Stimulated activated CD4-positive, alpha-beta T cell treated with anti-CD3 and anti-CD28 coated beads, Interleukin-2, amount 100 ng/mL, for 24 hours (primary cell): ENCODE results near the gene GUCY1A2.
"Not testable (repeated sequence)": the region's sequence is repeated elsewhere in the genome, so short reads cannot be mapped to it uniquely, and the experiment has no call there.

Source experiments
- DNase-seq, 2 donors: peaks; one replicate each; pipeline ENCODE4 v3.0.0-alpha.2; 2020

The GUCY1A2 gene, protein sequence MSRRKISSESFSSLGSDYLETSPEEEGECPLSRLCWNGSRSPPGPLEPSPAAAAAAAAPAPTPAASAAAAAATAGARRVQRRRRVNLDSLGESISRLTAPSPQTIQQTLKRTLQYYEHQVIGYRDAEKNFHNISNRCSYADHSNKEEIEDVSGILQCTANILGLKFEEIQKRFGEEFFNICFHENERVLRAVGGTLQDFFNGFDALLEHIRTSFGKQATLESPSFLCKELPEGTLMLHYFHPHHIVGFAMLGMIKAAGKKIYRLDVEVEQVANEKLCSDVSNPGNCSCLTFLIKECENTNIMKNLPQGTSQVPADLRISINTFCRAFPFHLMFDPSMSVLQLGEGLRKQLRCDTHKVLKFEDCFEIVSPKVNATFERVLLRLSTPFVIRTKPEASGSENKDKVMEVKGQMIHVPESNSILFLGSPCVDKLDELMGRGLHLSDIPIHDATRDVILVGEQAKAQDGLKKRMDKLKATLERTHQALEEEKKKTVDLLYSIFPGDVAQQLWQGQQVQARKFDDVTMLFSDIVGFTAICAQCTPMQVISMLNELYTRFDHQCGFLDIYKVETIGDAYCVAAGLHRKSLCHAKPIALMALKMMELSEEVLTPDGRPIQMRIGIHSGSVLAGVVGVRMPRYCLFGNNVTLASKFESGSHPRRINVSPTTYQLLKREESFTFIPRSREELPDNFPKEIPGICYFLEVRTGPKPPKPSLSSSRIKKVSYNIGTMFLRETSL

DNA sequence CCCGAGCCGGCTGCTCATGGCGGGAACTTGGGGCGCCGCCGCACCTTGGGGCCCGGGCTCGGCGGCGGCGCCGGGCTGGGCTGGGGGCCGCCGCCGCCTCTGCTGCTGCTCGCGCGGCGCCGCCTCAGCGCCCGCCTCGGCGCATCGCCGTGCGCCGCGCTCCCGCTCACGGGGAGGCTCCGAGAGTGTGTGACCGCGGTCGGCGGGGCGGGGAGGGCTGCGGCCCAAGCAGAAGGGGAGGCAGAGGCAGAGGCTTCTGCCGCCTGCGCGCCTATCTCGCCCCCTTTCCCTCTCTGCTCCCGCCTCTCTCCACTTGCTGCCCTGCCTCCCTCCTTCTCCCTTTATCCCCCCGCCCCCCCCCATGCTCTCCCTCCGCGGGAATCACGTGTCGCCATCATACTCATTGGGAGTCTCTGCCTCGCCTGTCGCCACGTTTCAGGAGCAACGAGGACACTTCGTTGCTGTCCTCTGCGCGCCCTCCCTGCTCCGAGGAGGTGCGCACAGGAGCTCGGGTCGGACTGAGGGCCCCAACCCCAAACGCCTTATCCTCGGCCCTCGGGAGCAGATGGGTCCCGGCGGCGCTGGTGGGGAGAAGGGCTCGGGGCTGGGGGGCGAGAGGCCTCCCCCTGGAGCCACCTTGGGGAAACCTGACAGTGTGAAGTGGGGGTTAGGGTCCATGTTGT lies at the start of gene GUCY1A2:
TSS of gene GUCY1A2 (minus strand) at position 258 of the 683 bp plus-strand sequence. CDS start 421 bp downstream, outside the sequence.
- peak in 1 of 2 donors; percentile 5 for DNase-seq

DNA sequence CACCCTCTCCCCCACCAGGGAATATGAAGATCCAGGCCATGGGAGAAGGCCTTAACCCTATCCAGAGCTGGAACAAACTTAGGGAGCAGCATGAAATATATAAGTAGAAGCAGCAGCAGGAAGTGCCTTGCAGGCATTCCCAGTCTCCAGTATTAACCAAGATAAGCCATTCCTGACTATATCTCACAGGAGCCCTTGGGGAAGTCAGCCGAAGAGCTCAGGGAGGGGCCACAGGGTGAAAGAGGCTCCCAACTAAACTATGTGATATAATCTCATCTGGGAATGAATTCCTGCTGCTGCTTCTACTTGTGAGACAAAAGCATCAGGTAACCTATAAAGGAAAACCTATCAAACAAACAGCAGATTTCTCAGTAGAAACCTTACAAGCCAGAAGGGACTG lies 36.1 kb upstream of the GUCY1A2 start:
- DNase-seq, result no peak

DNA sequence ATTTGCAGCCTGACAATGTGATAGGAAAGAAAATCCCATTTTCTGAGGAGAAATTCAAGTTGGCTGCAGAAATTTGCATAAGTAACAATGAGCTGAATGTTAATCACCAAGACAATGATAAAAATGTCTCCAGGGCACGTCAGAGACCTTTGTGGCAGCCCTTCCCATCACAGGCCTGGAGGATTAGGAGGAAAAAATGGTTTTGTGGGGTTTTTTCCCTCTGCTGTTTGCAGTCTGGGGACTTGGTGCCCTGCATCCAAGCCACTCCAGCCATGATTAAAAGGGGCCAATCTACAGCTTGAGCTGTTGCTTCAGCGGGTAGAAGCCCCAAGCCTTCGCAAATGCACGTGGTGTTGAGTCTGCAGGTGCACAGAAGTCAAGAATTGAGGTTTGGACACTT lies 33.1 kb upstream of the GUCY1A2 start:
- DNase-seq, result not testable (repeated sequence)

DNA sequence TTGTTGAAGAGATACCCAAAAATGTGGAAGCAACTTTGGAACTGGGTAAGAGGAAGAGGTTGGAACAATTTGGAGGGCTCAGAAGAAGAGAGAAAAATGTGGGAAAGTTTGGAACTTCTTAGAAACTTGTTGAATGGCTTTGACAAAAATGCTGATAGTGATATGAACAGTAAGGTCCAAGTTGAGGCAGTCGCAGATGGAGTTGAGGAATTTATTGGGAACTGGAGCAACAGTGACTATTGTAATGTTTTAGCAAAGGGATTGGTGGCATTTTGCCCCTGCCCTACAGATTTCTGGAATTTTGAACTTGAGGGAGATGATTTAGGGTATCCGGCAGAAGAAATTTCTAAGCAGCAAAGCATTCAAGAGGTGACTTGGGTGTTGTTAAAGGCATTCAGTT lies 32.6 kb upstream of the GUCY1A2 start:
- DNase-seq, result not testable (repeated sequence)

DNA sequence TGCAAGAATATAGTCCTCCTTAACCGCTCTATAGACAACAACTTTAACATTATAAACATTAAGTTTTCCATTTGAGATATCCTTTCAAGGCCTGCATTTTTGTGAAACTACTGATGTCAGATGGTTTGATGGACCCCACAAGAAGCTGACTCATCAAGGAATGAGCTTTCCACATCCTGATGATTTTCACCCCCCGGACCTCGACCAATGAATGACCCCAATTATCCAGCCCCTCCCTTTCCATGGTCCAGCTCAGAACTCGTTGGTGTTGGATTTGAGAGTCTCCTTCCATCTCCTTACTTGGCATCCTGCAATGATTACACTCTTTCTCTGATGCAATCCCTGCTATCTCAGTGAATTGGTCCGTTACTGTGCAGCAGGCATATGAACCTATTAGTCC lies 31.8 kb upstream of the GUCY1A2 start:
- DNase-seq, result no peak

DNA sequence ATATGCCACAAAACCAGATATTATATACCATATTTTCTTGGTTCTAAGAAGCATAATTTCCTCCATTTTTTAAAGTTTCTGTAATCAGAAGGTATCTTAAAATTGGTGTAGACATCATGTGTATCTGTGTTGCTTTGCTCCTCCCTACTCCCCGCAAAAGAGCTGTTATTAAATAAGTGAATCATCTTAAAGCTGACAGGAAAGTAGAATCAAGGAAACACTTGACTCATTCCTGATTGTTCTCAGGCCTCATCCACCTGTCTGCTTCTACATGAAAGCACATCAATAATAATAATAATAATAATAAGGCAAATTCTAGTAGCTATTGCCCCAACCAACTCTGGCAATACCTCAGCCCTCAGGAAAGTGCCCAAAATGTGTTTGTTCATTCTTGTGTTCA lies 26.2 kb upstream of the GUCY1A2 start:
- no peak for DNase-seq

DNA sequence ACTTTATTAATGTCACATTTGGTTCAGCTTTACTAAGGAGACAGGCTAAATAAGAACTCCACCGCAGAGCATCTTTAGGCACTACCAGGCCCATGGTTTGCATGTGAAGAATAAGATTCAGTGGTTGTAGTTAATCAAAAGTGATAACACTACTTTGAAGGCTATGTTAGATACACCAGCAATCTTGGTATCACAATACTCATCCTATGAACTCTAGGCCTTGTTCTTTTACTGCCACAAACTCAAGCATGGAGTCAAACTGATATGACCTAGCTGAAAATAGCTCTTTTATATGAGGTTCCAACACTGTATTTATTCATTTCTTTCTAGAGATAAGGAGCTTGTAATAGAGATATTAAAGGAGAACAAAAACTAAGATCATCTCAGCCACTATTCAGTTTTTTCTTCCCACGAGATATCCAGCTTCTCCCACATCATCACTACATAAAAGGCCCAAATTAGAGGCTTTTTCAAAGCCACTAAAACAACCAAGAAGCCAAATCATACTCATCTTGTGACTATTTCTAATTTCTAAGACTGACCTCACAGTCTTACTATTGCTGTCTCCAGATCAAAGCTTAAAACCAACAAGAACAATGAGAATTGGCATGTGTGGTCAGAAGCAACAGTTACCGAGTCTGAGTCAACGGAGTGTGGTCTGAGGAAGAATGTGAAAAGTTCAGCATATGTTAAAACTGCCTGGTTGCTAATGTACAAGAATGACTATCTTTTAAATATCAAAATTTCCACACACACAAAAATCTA lies 25.1 kb upstream of the GUCY1A2 start:
- DNase-seq, result no peak

DNA sequence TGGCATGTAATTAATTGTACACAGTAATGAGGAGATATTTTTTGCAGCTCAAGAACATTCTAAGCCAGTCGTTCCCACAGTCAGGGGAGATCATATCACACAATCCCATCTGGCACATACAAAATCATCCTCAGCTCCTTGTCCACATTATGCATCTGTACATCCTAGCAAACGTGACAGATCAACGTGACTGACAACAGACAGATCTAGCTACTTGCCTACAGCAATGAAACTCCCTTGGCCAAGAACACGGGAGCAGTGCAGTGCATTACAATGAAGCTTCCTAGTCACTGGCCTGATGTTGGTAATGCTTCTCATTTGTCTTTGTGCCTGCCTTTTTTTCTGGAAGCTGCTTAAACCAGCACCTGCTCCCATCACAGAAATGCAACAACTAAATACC lies 24.5 kb upstream of the GUCY1A2 start:
- no peak for DNase-seq

DNA sequence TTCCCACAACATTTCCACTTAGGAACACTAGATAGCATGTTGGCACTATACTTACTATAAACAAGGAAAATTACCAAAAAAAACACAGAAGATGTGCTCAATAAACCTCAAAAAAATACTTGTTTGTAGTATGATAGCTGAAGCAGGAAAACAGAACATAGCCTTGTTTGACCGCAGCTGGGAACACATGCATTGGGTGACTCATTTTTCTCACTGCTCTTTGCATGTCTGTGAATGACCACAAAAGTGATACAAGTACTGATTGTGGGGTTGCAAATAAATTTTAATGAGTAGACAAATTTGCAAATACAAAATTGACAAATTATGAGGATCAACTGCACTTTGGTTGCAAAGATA lies 22.8 kb upstream of the GUCY1A2 start:
- DNase-seq, result no peak

DNA sequence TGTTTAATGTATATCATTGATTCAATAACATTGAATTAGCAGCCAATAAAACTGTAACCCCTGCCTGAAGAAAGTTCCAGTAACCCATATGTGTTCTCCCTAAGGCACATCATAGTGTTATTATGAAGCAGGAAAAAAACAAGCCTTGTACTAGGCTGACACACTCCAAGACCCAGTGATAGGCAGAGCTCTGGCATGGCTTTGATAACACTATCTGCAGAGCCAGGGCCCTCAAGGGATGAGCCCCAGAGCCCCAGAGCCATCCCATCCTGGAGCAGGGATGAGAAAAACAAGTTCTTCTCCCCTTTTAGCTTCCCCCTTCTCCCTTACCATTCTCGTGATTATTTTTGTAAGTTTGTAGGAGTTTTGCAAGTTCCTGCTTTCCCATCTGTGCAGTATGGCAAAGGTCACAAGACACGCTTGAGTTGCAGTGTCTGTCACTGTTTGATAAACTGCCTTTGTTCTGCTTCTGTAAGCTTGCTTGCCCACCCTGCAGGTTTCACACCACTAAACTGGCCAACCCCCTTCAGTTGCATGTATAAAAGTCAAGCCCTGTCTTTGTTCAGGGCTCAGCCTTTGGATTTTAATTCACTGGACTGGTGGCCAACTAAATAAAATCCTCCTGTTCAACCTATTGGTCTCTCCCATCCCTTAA lies 22.3 kb upstream of the GUCY1A2 start:
- DNase-seq, result no peak

DNA sequence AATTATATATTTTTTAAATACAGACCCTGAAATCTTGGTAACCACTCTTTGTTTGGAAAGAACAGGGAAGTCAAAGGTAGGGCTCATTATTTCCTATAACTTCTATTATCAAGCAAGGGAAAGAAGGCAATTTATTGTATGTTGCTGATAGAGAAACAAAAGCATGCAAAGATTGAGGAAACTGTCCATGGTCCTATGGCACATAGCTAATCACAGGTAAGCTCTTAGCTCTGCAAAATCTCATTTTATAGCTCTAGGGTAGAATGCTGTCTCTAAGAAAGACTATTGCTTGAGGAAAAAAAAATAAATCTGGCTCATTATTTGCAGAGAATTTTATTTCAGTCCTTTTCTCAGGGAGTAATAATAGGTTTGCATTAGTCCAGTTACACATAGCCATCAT lies 7.4 kb upstream of the GUCY1A2 start:
- DNase-seq, result no peak

DNA sequence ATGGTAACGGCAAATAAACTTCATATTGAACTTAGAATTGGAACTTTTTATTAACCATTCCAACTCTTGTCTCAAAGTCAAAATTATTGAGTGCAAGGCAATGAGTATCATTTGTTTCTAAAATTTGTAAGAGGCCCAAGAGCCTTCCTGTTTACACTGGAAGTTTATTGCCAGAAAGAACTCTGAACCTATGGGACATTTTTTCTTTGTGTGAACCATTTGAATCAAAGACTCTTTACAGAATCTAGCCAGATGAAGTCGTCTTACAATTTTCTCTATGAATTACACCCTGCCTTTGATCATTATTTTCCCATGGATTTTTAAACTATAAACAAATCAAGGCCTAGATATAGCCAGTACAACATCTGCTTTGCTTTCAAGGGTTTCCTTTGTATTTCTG lies 2.3 kb upstream of the GUCY1A2 start:
- DNase-seq, result no peak

DNA sequence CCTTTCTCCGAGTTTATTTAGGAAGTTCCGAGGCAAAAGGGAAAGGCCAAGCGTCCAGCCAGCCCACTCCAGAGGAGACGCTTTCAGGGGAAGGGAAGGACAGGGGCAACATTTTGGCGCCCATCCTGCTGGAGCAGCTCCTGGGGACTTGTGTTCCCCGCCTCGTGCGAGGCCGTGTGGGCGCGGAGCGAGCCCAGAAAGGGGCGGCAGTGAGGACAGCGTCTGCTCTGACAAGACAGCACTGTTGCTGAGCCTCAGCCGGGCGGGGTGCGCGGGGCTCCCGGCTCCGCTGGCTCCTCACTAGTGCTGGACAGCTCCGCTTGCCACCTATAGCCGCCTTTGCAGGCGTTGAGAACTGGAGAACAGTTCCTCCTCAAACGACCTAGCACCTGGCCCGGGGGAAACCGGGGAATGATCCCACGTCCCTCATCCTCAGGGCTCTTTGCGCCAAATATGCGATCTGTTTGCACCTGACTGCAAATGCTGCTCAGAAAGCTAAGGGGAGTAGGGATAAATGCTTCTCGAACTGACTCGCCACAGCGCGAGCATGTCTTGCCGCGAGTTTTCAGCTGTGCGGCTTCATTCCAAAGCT lies 722 bp upstream of the GUCY1A2 start:
- DNase-seq, result peak; percentile 4 to 15

DNA sequence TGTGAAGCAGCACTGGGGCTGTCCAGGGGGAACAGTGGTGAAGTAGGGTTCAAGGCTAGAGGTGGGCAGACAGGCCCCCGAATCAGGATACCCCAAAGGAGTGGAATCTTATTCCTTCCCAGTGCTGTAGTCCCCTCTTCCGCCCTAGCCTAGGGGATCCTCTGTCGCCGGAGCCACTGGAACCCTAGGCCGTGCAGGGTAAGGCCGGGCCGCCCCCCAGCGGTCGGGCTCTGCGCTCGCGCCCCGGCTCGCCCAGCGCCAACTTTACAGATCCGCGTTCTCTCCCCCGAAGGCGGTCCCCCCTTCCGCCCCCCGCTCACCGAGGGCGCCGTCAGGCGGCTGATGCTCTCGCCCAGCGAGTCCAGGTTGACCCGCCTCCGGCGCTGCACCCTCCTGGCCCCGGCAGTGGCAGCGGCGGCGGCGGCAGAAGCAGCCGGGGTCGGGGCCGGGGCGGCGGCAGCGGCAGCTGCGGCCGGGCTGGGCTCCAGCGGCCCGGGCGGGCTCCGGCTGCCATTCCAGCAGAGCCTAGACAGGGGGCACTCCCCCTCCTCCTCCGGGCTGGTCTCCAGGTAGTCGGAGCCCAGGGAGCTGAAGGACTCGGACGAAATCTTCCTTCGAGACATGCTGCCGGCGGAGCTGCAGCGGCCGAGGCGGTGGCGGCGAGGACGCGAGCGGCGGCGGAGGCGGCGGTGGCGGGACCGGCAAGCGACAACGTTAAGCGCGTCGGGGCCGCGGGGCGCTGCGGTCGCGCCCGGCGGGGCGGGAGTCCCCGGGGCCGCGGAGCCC lies 650 bp downstream of the GUCY1A2 start:
- peak in 1 of 2 donors; percentile 32 for DNase-seq

DNA sequence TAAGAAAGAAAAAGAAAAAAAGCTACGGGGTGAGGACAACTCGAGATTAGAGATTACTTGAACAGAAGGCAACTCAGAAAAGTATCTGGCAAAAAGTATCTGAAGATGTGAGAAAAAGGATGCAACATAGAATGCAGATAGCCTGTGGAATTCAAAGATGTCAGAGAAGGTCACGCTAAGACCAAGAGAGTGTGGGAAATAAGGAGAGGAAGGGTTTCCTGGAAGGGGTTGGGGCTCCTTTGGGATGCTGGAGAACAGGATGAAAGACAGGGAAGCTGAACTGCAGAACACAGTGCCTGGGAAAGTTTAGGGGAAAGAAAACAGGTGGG lies 1.2 kb downstream of the GUCY1A2 start:
- DNase-seq, result no peak

DNA sequence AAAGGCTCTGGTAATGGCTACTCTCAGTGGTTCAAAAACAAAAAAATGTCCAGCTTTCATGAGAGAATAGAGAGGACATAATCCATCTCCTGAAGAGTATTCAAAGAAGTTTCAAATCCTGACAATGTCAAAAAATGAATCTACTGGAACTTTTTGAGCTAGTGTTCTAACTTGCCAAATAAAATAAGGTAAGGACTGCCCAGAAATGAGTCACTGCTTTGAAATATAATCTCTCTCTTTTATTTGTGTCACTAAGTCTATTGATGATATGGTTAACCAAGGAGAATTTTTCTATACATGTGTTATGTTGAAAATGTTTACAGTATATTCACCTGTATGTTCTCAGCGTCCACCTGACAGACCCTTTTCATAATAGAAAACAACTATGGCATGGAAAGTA lies 3.4 kb downstream of the GUCY1A2 start:
- no peak for DNase-seq

DNA sequence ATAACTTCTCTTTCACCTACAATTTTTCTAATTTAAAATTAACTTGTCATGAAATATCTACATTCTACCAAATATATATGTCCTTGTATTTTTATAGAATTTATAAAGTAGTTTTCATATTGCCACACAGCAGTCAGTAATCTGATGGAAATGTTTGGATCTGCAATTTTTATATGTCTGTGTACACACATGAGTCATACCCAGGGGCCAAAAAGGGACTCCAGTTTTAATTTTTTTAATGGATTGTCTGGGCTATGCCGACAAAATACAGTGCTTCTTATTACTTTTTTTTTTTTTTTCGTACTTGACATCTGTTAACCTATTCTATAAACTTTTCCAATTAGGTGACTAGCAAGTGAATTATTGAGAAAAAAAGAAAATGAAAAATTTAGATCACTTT lies 6.3 kb downstream of the GUCY1A2 start:
- DNase-seq, result no peak

DNA sequence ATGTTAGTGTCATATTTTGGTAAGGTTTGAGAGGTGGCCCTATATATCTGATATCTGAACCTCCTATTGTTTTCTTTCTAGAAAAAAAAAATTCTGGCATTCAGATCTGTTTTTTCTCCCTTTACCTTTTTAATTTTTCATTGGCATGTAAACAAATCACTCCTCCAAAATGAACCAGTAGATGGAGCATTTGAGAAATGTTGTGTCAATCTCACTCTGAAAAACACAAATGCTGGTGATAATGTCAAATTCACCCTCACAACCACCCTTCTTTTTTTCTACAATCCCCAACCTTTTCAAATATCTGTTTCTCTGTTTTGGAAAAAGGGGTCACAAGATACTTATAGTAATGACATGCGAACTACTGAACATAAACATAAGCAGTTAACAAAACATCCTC lies 9.1 kb downstream of the GUCY1A2 start:
- no peak for DNase-seq

DNA sequence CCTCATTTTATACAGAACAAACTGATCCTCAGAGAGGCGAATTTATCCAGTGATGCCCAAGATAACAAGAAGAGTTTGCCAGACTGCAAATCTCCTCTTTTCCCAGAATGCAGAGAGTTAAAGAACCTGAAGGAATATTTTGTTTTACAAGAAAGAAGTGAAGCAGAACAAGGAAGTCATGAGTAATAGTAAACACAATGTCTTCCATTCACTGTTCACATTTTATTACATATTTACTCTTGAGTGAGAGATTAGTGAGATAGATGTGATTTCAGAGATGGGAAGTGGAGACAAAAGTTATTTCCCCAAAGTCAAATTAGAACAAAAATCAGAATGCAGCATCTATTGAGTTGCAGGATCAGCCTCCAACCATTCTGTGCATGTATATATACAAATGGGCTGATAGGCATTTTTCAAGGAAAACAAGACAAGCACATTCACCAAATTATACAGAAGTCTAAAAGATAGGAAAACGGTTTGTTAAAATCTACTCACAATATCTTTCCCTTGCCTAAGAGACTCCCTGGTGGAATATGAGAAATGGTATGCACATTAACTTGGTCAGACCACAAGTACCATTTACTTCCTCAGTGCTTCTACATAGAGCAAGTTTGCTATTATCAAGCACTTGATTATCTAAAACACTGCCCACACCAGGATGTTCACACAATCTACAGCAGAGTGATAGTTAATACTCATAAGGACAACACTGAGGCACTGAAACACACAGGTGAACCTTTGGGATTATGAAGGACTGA lies 12.0 kb downstream of the GUCY1A2 start:
- no peak for DNase-seq

DNA sequence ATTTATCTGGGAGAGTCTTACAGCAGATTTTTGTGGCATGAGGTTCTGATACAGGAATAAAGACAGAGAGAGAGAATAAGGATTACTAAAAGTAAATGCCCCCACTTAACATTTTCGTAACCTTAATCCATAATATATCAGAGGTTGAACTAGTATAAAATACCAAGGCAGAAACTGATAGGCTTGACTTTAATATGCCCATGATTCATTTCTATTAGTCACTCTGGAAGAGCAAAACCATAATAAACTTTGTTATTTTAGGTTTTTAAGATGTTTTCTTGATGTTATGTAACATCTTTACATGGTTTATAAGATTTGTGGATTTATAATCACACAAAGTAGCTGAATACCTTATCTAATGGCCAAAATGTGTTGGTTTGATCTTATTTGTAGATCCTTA lies 19.1 kb downstream of the GUCY1A2 start:
- DNase-seq, result no peak

DNA sequence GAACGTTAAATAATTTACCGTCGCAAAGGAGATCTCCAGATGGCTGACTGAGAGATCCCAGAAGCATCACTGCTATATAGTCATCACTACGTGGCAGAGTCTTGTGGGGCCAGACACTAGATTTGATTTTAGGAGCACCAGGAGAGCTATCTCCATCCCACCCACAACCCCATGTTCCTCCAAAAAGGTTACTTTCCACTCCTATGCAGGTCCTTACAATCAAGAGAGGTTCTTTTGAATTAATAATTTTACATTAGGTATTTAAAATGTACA lies 19.4 kb downstream of the GUCY1A2 start:
- no peak for DNase-seq
